ENCODE results near the gene FADS6. TPM values are rescaled to one million over a fixed set of nuclear protein-coding genes. Genes with fewer than 3 reads are reported as not detected.
A peak's percentile ranks its signal among the peaks of the same experiment; 100 is the strongest.

Gene FADS6
- total RNA-seq, 4 donors from 2014 or later, result not detected

DNA sequence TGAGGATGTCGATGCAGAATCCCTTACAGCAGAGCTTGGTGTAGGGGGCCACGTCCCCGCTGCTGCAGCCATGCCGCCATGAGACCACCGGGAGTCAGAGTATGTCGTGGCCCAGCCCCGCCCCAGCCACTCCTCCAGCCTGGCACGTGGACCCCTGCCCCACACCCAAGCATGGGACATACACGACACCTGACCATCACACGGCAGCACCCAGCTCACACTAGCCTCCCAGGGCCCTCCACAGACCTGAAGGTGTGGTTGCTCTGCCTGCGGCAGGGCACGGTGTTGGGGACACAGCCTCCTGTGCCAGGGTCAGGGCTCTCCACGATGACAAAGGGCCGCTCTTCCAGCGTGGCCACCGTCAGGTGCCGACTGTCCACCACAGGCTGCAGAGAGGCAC lies 43.1 kb downstream of the FADS6 start:
- DNase-seq (ENCODE audit: low spot score) (no peak), ATAC-seq (ENCODE audit: low FRiP score) (no peak)
- TF ChIP-seq, protein P1, sequence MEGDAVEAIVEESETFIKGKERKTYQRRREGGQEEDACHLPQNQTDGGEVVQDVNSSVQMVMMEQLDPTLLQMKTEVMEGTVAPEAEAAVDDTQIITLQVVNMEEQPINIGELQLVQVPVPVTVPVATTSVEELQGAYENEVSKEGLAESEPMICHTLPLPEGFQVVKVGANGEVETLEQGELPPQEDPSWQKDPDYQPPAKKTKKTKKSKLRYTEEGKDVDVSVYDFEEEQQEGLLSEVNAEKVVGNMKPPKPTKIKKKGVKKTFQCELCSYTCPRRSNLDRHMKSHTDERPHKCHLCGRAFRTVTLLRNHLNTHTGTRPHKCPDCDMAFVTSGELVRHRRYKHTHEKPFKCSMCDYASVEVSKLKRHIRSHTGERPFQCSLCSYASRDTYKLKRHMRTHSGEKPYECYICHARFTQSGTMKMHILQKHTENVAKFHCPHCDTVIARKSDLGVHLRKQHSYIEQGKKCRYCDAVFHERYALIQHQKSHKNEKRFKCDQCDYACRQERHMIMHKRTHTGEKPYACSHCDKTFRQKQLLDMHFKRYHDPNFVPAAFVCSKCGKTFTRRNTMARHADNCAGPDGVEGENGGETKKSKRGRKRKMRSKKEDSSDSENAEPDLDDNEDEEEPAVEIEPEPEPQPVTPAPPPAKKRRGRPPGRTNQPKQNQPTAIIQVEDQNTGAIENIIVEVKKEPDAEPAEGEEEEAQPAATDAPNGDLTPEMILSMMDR (IDR thresholded peaks at IDR 0.05), result no peak

DNA sequence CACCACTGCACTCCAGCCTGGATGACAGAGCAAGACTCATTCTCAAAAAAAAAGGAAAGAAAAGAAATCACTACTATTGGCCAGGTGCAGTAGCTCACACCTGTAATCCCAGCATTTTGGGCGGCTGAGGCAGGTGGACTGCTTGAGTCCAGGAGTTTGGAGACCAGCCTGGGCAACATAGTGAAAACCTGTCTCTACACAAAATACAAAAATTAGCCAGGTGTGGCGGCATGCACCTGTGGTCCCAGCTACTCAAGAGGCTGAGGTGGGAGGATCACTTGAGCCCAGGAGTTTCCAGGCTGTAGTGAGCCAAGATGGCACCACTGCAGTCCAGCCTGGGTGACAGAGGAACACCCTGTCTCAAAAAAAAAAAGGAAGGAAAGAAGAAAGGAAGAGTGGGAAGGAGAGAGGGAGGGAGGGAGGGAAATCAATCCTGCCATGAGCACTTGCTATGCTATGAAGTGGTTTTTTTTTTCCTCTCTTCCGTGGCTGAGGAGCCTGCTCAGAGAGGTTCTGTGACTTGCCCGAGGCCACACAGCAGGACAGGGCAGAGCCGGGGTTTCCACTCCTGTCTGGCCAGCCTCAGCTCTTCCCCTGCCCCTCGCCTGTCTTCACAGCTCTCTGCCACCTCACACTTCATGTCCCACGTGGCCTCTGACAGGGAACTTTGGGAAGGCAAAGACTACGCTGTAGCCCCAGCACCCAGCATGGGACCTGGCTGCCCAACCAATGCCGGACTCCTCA lies 44.6 kb downstream of the FADS6 start:
- TF ChIP-seq, protein P1 (IDR thresholded peaks at IDR 0.05), result no peak
- DNase-seq (ENCODE audit: low spot score), result no peak
- ATAC-seq (ENCODE audit: low FRiP score), result no peak

DNA sequence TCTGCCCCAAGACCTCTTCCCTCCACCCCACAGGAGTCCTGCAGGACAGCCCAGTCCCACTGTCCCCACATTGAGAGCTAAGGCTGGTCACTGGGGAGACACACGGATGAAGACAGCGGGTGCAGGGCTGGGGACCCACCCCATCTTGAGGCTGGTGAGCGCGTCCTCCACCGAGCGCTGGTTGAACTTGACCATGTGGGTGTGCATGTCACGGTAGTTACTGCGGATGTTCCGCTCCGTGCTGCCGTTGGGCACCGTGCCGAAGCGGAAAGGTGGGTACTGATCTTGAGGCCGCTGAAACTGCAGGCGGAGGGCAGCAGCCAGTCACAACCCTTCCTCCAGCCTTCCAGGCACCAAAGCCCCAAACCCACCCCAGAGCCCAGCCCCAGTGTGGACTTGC lies 46.8 kb downstream of the FADS6 start:
- ATAC-seq (ENCODE audit: low FRiP score) (no peak), DNase-seq (ENCODE audit: low spot score) (no peak)
- TF ChIP-seq, protein P1 (IDR thresholded peaks at IDR 0.05), result no peak

DNA sequence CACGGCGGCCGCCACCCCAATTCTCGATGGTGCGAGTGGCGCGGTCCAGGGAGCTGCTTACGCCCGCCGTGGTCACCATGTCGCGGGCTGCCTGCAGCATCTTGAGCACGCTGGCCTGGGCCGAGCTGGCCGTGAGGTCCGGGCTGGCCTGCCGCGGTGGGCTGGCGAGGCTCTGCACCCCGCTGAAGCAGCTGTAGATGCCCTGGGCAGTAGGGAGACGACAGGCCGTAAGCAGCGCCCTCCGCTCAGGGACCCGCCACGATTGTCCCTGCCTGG lies 50.1 kb downstream of the FADS6 start:
- ATAC-seq (ENCODE audit: low FRiP score) (no peak), DNase-seq (ENCODE audit: low spot score) (no peak)
- TF ChIP-seq, protein P1 (IDR thresholded peaks at IDR 0.05), result no peak

DNA sequence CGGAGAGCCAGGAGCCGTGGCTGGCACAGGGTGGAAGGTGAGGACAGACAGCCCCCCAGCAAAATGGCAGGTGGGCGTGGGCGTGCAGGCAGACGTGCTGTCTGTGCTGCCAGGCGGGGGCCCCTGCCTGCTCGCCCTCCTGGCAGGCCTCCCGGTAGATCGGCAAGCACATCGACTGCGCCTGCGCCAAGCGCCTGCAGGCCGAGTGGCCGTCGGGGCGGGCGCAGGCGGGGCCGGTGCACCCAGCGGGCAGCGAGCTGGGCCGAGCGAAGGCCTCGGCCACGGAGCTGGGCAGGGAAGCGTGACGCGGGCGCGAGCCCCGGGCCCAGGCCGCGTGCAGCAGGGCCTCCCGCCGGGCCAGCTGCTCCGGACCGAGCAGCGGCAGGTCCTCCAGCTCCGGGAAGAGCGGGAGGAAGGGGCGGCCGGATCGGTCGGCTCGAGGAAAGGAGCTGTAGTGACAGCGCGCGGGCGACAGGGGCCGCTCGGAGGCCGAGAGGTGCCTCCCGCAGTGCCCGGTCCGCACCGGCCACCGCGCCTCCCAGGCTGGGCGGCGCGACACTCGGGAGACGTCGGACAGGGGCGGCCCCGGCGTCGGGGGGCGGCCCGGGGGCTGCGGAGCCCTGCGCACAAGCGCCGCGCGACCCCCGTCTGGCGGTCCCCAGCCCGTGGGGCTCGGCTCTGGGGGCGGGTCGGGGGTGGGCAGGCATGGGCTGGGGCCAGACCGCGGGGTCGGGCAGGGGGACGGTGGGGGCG lies 50.7 kb downstream of the FADS6 start:
- TF ChIP-seq, protein P1 (IDR thresholded peaks at IDR 0.05), result no peak
- ATAC-seq (ENCODE audit: low FRiP score), result peak; percentile 60
- no peak for DNase-seq (ENCODE audit: low spot score)

DNA sequence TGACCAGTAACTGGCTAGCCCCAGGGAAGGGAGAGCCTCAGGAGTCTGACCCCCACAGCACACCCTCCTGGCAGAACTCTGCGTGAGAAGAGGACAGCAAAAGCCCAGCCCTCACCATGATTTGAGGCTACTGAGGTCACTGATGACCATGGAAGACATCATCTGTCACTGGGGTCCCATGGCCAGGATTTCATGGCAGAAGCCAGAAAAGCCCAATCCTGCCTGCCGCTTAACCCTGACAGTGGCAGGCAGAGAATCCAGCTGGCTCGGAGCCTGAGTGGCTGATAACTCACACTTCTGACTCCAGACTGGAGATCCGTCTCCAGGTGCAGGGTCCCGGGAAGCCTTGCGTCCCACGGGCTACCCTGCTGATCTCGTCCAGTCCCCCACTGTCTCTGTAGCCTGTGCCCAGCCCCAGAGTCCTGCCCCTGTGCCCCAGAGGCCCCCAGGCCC lies 51.3 kb downstream of the FADS6 start:
- ATAC-seq (ENCODE audit: low FRiP score) (no peak), DNase-seq (ENCODE audit: low spot score) (no peak)
- TF ChIP-seq, protein P1 (IDR thresholded peaks at IDR 0.05), result no peak

Data from omental fat pad (tissue), 4 donors.